GM12873 (cell line): ENCODE results near the gene PC.

Experiments
- CTCF ChIP-seq: IDR thresholded peaks from 2 replicates; pipeline ENCODE4 v1.5.1; 2012; ENCODE audit warnings: low read depth, mild to moderate bottlenecking, moderate library complexity, low read length, control low read depth; ENCODE audit not compliant: insufficient read depth; ENCODE audit errors: missing control alignments

The PC gene

GRCh38 chr11:66866511-66866986 is 91.6 kb downstream of the PC start:
- TF ChIP-seq CTCF: no peak

- TF ChIP-seq CTCF: no peak
Measured at GRCh38 chr11:66866007-66866406, 92.2 kb downstream of the PC start.

- no peak for TF ChIP-seq CTCF
Measured at GRCh38 chr11:66864924-66865697, 93.1 kb downstream of the PC start.

GRCh38 chr11:66864172-66864901 is 93.8 kb downstream of the PC start:
- TF ChIP-seq CTCF: no peak

GRCh38 chr11:66863428-66864125 is 94.6 kb downstream of the PC start:
- TF ChIP-seq CTCF: no peak

DNA sequence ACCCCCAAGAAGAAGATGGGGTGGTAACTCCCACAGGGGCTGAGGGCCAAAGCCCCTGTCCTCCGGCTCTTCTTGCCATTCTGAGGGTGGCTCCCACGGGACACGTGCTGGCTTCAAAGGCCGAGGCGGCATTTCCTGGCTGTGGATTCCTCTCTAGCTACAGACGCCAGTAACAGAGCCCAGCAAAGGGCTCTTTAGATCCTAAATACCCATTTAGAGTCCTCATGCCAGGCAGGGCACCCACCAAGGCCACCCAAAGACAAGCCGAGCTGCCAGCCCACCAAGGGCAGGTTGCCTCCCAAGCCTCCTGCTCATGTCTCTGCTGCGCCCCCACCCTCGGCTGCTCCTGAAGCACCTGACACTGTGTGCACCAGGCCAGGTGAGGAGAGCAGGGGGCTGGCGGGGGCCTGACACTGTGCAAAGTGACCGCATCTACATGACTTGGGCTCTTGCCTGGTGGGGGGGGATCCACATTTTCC is 95.6 kb downstream of the PC start:
- no peak for TF ChIP-seq CTCF
